Fibroblast of skin of right quadriceps (primary cell): ENCODE measurements around the gene FNTB.
"Not testable (repeated sequence)": the region's sequence is repeated elsewhere in the genome, so short reads cannot be mapped to it uniquely, and the experiment has no call there.

Source experiments
- DNase-seq: peaks from one replicate; pipeline ENCODE4 v3.0.0-alpha.2; 2013

FNTB gene

DNA sequence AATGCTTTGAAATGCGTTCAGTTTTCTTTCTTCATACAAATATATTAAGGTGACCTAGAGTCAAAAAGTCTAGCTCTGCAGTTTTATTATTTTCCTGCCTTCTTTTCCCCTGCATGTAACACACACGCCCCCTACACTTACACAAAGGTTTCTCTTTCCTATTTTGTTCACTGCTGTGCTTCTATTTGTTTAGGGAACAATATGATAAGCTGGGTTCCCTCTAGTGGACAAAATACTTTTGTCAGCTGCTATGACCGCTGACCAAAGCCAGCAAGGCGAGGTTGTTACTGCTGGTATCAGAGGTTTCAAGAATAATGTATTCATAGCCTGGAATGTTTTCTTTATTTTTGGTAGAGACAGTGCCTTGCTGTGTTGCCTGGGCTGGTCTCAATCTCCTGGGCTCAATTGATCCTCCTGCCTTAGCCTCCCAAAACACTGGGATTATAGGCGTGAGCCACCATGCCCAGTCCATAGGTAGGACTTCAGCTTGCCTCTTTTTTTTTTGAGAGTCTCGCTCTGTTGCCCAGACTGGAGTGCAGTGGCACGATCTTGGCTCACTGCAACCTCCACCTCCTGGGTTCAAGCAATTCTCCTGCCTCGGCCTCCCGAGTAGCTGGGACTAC lies 33.4 kb downstream of the FNTB start:
- DNase-seq: peak; percentile 68

DNA sequence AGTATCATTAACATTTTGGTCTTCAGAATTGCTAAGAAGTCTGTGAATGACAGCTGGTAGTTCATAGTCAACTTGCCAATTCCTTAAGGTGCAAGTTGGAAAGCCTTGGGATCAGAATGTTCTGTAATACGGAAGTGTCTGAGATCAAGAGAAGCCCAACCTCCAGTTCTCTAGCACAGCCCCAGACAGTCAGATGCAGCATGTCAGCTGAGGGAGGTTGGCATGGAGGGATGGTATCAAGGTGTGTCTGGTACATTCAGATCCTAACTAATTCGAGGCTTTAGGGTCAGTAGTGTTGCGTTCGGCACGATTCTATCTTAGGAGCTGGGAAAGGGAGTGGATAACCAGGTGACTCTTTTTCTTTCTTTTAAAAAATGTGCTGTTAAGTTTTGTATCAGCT lies 38.3 kb downstream of the FNTB start:
- DNase-seq: no peak

DNA sequence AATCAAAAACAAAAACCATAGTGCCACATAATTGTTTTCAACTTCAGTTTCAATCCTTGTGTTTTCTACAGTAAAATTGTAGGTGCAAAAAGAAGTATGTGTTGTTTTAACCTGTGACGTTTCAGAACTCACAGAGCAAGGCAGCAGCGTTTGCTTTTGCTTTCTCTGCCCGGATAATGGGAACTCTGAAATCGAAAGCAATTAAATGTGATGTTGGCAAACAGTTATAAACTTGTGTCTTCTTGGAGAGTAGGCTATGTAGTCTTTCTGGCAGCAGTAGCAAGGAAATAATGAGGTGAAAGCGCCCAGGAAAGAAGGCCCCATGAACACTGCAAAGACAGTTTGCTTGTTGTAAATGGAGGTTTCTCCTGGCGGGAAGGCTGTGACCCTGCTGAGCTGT lies 39.1 kb downstream of the FNTB start:
- no peak for DNase-seq

DNA sequence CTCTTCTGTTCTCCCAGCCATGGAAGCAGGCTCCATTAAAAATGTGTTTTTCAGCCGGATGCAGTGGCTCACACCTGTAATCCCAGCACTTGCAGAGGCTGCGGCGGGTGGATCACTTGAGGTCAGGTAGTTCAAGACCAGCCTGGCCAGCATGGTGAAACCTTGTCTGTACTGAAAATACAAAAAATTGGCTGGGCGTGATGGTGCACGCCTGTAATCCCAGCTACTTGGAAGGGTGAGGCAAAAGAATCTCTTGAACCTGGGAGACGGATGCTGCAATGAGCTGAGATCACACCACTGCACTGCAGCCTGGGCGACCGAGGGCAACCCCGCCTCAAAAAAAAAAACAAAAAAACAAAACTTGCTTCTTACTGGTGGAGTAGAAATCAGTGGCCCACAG lies 39.8 kb downstream of the FNTB start:
- DNase-seq: no peak

DNA sequence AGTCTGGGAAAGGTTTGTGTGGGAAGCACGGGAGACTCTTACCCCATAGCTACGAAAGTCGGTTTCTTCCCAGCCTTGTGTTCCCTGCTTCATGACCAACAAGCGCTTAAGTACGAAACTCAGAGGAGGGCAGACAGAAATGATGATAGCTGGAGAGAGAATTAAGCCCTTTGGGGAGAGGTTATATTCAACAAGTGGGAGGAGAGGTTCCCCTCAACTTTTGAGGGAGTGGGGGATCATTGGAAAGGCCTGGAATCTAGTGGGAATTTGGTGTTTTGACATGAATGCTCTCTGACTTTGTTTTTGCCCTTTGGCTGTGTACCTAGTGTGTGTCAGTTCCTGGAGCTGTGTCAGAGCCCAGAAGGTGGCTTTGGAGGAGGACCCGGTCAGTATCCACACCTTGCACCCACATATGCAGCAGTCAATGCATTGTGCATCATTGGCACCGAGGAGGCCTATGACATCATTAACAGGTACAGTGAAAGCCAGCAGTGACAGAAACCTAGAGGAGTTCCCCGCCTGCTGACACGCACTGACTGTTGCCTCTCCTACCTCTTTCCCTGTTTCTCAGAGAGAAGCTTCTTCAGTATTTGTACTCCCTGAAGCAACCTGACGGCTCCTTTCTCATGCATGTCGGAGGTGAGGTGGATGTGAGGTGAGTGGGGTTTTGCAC lies 40.6 kb downstream of the FNTB start:
- DNase-seq: no peak

DNA sequence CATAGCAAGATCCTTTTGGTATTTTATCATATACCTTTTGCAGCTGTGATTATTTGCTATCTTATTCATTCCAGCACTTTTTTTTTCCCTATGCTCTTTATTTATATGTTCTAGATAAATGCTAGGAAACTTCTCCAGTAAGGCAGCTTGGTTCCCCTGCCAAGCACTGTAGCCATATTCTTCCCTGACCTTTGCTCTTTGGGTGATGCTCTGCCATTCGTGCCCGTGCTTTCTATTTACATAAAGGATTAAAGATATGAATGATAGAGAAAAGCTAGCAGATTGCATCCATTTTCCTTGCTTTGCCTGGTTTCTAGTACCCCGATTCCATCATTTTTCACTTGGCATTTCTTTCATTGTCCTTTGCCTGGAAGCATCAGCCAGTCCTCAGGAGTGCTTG lies 42.2 kb downstream of the FNTB start:
- DNase-seq: no peak

DNA sequence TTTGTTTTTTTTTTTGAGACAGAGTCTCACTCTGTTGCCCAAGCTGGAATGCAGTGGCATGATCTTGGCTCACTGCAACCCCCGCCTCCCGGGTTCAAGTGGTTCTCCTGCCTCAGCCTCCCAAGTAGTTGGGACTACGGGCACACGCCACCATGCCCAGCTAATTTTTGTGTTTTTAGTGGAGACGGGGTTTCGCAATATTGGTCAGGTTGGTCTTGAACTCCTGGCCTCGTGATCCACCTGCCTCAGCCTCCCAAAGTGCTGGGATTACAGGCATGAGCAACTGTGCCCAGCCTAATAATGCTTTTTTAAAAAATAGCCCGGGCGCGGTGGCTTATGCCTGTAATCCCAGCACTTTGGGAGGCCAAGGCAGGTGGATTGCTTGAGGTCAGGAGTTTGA lies 44.6 kb downstream of the FNTB start:
- DNase-seq: not testable (repeated sequence)

DNA sequence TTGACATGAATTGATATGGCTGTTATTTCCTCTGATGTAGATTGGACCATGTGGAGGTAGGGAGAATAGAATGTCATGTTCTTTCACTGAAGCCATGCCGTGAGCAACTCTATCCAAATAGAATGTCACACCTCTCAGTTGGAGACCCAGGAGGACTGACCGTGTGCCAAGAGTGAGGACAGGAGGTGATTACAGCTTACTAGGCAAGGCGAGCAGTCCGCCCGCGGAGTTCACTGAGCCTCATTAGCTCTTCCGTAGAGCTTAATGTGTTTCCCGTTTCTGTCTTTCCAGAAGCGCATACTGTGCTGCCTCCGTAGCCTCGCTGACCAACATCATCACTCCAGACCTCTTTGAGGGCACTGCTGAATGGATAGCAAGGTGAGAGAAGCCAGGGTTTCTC lies 45.6 kb downstream of the FNTB start:
- DNase-seq: no peak

DNA sequence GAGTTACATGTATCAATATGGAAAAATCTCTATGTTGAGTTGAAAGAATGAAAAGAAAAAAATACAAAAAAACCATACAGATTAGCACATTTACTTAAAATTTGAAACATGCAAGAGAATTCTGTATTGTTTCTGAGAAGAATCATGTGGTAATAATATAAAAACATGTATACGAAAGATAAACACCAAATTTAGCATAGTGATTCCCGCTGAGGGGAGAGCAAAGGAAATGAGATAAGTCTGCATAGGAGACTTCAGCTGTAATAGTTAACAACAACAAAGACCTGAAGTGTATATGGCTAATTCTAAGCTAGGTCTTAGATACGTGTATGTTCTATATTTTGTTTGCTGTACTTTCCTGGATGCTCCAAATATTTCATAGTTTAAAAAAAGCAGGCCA lies 46.5 kb downstream of the FNTB start:
- DNase-seq: no peak

DNA sequence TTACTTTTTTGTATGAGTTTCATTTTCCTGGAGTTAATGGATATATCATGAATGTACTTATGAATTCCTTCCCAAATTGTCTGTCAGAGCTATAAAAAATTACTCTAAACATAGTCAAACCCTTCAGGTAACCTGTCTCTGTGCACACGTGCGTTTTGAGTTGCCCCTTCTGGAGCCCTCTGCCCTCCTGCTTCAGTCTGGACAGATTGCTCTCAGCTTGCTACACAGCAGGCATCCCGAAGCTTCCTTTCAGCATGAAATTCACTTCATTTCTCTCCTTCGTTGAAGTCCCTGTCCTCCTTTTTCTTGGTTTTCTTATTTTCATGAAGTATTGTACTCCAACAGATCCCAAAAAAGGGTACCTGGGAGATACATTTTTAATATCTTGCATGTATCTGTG lies 47.3 kb downstream of the FNTB start:
- DNase-seq: no peak

DNA sequence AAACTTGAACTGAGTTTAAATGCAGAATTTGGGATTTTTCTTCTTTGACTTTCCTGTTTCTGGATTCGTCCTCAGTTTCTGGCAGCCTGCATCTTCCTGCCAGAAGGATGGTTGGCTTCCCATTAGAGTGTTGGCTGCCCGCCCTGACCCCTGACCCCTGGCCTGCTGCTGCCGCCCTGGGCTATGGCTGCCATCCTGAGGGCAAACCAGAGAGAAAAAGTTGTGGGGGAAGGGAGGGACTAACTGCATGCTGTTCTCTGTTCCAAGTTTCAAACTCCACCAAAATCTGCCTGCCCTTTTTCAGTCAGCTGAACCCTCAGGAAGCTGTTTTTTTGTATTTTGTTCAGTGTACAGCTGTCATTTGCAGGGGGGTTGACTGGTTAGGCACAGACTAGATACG lies 48.4 kb downstream of the FNTB start:
- DNase-seq: no peak

DNA sequence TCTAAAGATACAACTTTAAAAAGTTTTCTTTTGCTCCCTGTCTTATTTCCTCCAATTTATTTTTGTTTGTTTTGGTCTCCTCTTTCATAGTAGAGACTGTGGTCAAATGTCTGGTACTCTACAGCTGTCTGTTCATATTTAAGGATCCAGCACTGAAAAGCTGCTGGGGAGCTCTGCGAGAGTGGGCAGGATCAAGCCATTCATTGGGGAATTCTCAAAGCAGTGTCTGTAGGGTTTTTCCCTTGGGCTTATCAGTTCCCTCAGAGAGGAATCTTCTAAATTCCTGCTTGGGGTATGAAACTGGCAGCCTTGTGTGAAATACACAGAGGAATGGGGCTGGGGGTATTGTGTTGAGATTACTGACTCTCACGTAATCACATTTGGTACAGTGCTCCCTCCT lies 52.3 kb downstream of the FNTB start:
- DNase-seq: no peak

DNA sequence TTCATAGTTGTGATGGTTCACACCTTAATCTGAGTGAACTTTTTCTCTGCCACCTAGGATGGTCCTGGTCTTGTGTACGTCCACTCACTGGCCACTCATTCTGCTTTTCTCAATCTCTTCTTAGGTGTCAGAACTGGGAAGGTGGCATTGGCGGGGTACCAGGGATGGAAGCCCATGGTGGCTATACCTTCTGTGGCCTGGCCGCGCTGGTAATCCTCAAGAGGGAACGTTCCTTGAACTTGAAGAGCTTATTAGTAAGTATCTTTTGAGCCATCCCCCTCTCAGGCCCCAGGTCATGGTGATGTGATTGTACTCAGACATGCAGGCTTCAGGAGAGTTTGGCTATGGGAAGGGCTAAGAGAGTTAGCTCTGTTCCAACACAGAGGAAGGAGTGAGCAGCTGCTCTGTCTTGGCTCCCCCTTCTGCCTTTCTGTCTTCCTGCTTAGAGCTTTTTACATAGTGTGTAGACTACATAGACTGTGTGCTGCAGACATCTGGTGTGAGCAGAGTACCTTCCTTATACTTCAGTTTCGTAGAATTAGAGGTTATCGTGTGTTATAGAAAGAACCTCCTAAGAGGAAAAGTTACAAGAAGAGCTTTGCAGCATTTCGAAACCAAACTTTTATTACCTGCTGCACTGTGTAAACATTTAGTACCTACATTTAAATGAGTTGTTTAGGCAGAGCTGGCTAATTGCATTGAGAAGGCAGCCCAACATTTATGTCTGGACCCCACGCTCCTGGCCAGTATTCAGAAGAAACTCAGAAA lies 54.2 kb downstream of the FNTB start:
- no peak for DNase-seq

DNA sequence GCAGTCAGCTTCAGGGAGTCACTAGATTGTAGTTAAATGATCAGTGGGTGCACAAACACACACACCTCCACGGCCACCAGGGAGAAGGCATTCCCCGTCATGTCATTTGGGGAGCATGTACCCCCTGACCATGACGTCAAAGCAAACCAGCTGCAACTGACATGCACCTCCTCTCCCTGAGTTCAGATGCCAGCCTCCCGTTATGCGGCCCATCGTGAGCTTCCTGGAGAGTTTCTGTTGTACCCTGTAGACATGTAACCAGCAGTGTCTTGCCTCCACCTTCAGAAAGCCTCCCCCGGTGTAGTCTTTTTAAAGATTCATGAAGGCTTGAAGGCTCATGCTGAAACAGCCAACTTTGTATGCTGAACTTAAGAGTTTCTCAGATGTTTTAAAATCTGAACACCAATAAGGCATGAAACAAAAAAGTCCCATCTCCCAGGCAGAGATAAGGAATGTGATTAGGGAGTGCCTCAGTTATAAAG lies 54.8 kb downstream of the FNTB start:
- DNase-seq: no peak

DNA sequence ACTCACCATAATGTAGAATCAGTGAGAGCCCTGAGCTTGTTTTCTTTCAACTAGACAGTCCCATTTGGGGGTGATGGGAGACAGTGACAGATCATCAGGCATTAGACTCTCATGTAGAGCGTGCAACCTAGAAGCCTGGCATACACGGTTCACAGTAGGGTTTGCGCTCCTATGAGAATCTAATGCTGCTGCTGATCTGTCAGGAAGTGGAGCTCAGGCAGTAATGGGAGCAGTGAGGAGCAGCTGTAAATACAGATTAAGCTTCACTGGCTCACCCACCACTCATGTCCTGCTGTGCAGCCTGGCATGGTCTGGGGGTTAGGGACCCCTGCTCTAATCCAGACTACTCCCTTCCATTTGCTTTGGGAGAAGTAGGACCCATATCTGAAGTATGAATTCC lies 55.6 kb downstream of the FNTB start:
- no peak for DNase-seq

DNA sequence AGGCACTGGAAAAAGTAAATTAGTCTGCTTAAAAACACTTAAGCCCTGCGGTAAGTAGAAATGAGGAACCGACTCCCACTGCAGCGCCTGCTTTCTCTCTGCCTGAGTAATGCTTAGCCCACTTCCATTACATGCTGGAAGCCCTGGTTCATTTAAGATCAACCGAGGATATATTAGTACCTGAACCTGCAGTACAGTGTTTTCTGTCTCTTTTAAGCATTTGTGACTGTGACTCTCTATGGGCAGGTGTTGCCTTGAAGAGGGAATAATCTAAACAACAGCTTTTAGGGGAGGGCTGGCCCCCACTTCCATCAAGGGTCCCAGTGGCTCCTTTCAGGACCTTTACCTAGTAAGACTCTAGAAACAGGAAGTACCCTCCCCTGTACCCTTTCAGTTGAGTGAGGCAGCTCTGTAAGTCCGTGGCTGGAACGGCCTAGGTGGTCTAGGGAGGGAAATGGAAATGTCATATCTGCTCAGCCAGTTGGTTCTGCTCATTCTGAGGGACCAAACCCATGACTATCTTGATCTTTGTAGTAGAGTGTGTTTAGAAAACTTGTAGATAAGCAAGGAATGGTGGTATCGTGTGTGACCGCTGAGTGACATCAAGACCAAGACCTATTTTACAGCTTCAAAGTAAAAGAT lies 56.2 kb downstream of the FNTB start:
- DNase-seq: no peak

DNA sequence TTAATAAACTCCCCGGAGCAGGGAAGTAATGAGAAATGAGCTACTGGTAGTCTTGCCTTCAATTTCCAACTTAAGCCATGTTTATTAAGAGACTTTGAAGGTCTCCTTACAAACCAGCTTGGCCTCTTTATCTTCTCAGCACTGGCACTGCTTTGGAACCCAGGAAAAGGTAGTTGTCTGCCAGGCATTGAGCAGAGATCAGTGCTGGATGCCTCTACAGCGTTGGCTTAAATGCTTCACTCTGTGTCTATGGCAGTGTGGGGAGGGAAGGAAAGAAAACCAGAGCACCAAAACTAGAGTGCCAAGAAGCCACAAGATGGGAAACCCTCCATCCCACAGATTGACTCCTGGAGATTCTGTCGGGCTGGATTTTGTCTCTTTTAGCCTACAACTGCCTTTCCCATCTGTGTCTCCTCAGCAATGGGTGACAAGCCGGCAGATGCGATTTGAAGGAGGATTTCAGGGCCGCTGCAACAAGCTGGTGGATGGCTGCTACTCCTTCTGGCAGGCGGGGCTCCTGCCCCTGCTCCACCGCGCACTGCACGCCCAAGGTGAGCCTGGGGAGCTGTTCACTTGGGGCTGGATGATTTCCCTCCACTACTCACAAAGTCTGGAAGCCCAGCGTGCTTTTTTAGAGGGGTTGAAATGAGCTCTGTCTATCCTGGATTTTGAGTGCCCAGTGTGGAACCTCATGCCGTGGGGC lies 57.3 kb downstream of the FNTB start:
- no peak for DNase-seq

DNA sequence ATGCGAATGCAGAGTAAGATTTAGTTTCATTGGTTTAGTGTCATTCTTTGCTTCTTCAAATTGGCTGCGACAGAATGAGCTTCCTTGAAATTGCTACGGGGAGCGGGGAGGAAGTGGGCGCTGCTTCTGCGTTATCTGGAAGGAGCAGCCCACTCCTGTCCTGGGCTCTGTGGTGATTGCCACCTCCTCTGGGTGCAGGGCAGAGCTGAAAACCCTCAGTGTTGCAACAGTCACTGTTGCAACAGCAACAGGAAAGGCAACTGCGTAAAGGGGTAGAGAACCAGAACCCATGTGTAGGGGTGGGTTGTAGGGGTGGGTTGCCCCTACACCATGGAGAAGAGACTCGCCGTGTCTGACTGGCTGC lies 57.9 kb downstream of the FNTB start:
- no peak for DNase-seq

DNA sequence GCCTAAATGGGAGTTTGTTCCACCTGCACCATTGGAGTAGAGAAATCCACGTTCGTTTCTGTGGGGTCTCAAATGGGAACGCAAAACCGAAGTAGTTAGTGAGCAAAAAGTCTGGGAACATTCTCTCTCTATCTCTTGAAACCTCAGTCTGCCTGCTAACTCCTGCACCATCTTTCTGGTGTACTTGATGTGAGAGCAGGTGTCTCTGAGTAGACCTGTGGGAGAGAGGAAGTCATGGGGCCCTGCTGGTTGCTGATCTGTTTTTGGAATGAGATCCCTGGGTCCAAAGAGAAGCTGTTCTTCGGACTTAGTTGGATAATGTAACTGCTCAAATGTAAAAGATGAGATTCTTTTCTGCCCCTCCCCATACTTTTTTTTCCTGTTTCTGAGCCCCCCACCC lies 58.3 kb downstream of the FNTB start:
- no peak for DNase-seq

DNA sequence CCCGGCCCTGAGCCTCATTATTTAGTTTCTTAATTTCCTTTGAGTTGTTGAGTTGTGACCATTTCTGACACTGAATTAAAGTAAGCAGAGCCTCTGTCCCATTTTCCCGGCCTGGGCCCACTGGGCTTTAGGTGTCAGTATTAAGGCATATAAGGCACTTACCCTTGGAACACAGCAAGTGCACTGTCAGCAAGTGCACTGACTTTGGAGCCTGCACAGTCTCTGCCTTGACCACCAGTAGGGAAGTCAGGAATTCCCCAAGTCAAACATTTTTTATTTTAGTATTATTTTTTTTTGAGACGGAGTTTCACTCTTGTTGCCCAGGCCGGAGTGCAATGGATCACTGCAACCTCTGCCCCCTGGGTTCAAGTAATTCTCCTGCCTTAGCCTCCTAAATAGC lies 59.0 kb downstream of the FNTB start:
- DNase-seq: no peak

DNA sequence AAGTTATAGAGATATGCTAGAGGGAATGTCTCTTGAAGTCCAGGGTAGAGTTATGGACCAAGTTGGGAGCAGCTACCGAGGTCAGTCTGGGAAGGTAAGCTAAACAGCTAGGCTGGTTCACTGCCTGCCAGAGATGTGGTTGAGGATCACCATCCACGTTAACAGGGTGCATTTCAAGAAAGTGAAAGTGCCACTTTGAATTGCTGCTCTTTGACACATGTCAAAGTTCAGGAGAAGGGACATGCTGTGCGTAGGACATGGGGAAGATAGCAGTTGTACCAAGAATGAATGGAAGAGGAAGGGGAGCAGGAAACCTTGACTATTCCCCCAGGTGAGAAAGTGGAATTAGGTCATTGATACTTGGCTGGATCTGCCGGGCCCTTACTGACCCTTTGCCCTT lies 66.1 kb downstream of the FNTB start:
- DNase-seq: no peak

DNA sequence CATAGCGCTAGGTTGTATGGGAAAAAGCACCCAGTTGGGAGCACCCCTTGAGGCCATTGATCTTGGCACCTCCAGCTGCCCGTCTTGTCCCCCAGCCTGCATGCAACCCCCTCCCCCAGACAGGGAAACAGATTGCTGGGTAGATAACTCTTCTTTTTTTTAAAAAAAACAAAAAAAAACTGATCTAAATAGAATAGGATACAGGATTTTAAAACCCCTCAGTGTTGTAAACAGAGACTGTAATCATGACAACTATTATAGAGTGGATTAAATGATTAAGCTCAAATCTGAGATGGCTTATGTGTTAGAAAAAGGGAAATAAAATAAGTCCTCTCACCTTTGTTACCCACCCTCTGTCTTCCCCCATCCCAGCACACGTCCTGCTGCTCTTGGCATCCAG lies 66.8 kb downstream of the FNTB start:
- DNase-seq: no peak

DNA sequence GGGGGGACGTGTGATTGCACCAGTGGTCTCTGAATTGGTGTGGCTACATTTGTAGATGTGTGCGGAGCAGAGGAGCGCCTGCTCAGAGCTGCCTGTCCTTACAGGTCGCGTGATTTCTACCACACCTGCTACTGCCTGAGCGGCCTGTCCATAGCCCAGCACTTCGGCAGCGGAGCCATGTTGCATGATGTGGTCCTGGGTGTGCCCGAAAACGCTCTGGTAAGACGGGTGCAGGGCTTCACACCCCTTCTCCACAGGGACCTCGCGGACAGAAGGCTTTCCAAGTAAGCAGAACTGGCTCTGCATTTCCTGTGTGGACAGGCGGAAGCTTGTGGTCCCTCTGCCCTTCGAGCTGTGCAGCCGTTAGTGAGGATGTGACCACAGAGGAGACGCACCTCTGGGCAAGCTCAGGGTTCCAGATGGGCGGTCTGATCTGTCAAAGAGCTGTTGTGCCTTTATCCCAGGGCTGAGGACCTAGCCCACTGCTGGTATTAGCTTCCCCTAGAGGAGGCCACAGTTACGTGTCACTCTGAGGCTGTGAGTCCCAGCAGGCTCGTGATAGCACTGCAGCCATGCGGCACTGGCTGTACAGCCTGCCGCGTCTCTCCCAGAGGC lies 67.9 kb downstream of the FNTB start:
- no peak for DNase-seq
